ENCODE results near the gene ERCC5.

ERCC5 gene

DNA sequence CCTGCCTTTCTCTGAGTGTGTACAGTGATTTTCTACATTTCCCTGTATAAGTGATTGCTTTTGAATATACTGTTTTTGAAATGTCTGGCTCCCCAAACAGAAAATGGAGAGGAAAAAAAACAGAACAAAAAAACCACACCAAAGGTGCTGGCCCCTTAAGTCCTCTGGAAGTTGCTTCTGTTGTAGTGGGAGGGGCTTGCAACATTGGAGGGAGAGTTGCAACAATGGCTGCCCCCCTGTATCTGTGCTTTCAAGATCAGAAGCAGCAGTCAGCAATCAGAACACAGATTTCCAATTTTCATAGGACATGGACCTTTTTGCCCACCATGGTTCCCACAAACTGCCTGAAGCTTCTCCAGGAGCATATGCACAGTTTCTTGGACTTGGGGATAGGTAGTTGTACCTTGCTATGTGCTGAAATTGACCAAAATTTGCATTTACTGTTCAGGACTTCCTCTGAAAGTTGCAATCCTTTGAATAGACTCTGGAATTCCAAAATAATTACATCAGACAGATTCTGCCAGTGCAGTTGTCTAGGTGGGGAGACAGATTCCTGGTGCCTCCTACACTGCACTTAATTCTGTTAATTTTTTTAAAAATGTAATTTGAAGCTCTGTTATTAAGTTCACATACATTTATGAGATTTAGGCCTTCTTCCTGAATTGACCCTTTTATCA lies 33.1 kb upstream of the ERCC5 start:
- TF ChIP-seq, protein P1, sequence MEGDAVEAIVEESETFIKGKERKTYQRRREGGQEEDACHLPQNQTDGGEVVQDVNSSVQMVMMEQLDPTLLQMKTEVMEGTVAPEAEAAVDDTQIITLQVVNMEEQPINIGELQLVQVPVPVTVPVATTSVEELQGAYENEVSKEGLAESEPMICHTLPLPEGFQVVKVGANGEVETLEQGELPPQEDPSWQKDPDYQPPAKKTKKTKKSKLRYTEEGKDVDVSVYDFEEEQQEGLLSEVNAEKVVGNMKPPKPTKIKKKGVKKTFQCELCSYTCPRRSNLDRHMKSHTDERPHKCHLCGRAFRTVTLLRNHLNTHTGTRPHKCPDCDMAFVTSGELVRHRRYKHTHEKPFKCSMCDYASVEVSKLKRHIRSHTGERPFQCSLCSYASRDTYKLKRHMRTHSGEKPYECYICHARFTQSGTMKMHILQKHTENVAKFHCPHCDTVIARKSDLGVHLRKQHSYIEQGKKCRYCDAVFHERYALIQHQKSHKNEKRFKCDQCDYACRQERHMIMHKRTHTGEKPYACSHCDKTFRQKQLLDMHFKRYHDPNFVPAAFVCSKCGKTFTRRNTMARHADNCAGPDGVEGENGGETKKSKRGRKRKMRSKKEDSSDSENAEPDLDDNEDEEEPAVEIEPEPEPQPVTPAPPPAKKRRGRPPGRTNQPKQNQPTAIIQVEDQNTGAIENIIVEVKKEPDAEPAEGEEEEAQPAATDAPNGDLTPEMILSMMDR (IDR thresholded peaks at IDR 0.05; ENCODE audit: low read depth, low read length, missing control alignments): no peak
- no peak for DNase-seq (ENCODE audit: extremely low read depth, low read depth)
- H3K4me3 ChIP-seq (replicated peaks; ENCODE audit: low read depth, low read length): no peak overlapping the region

DNA sequence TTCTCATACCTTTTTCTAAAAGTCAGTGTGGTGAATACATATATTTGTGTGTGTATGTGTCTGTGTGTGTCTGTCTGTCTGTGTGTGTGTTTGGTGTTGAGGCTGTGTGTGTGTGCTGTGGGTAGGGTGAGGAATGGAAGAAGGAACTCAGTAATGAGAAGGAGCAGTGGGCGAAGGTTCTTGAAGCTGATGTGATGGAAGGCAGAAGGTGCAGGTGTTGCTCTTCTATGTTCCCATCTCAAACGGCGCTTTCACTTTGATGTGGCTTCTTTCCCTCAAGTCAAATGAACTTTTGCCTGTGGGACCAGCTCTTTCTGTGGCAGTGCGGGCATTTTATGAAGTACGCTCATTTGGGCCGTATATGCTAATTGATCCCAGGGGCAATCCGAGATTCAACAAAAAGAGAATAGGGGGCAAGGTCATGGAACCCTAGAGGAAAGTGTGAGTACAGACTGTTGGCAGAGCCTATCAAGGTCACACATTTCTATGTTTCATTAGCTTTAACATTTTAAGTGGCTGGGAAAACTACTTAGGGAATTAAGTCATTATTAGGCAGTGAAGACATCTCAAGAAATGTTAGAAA lies 31.7 kb upstream of the ERCC5 start:
- no peak overlapping the region for H3K4me3 ChIP-seq (replicated peaks; ENCODE audit: low read depth, low read length)
- TF ChIP-seq, protein P1 (IDR thresholded peaks at IDR 0.05; ENCODE audit: low read depth, low read length, missing control alignments): no peak
- no peak for DNase-seq (ENCODE audit: extremely low read depth, low read depth)

DNA sequence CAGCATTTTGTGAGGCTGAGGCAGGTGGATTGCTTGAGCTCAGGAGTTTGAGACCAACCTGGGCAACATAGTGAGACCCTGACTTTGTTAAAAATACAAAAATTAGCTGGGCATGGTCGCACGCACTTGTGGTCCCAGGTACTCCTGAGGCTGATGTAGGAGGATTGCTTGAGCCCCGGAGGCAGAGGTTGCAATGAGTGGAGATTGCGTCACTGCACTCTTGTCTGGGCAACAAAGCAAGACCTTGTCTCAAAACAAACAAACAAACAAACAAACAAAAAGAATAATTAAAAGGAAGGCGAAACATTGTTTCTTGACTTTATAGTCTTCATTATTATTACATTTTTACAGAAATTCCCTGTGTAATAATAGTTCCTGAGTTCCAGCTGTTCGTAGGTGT lies 31.0 kb upstream of the ERCC5 start:
- no peak for DNase-seq (ENCODE audit: extremely low read depth, low read depth)
- H3K4me3 ChIP-seq (replicated peaks; ENCODE audit: low read depth, low read length): no peak overlapping the region
- TF ChIP-seq, protein P1 (IDR thresholded peaks at IDR 0.05; ENCODE audit: low read depth, low read length, missing control alignments): no peak

DNA sequence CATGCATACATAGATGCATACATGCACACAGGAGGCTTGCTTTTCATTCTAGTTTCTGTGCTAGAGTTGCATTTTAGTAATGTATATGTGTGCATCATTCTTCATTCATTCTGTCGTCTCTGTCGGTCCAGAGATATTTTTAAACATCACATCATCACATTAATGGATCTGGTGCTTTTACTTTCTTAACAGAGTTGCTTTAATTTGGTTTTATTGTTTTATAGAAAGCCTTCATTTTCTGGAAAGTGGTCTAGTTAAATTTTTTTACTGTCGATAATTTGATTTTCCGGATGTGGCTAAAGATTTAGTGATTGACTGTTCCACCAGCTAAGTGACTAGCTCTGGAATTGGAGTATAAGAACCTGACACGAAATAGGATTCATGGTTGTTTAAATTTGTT lies 30.0 kb upstream of the ERCC5 start:
- no peak for DNase-seq (ENCODE audit: extremely low read depth, low read depth)
- TF ChIP-seq, protein P1 (IDR thresholded peaks at IDR 0.05; ENCODE audit: low read depth, low read length, missing control alignments): no peak
- no peak overlapping the region for H3K4me3 ChIP-seq (replicated peaks; ENCODE audit: low read depth, low read length)

DNA sequence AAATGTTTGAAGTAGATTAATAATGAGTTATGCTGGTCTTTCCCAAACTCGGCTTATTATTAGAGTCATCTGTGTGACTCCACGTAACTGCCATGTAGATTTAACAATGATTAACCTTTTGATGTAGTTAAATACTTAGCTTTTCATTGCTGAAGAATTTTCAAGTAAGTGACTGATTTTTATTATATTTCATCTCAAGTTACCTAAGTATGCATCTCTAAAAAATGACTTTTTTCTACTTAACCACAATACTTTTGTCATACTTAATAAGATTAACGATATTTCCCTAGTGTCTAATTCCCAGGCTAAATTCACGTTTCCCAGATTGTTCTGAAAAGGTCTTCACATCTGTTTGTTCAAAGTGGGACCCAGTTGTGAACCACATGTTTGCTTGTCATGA lies 29.1 kb upstream of the ERCC5 start:
- H3K4me3 ChIP-seq (replicated peaks; ENCODE audit: low read depth, low read length): no peak overlapping the region
- no peak for DNase-seq (ENCODE audit: extremely low read depth, low read depth)
- TF ChIP-seq, protein P1 (IDR thresholded peaks at IDR 0.05; ENCODE audit: low read depth, low read length, missing control alignments): no peak

DNA sequence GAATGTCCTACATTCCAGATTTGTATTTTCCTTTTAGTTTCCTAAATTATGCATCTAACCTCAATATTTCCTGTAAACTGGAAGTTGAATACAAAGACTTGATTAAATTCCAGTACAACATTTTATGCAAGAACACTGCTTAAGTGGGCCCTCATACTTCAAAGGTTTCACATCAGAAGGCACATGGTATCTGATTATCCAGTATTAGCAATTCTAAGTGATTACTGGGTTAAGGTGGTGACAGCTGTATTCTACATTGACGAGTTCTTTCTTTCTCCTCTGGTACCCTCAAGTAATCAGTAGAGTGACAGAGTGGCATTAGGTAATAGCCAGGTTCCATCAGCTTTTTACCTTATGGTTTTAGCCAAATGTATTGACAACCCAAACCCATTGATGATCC lies 28.6 kb upstream of the ERCC5 start:
- DNase-seq (ENCODE audit: extremely low read depth, low read depth): no peak
- TF ChIP-seq, protein P1 (IDR thresholded peaks at IDR 0.05; ENCODE audit: low read depth, low read length, missing control alignments): no peak

More for the DNA sequence above, 28.6 kb upstream of the ERCC5 start:
- H3K4me3 ChIP-seq (replicated peaks; ENCODE audit: low read depth, low read length): no peak overlapping the region

Measured in HFF-Myc (cell line).